ENCODE measurements around the gene DNAJC24. TPM values are rescaled to one million over a fixed set of nuclear protein-coding genes. Genes with fewer than 3 reads are reported as not detected.

Gene DNAJC24
- total RNA-seq, 1 experiment from 2014 or later: 18.3 TPM

DNA sequence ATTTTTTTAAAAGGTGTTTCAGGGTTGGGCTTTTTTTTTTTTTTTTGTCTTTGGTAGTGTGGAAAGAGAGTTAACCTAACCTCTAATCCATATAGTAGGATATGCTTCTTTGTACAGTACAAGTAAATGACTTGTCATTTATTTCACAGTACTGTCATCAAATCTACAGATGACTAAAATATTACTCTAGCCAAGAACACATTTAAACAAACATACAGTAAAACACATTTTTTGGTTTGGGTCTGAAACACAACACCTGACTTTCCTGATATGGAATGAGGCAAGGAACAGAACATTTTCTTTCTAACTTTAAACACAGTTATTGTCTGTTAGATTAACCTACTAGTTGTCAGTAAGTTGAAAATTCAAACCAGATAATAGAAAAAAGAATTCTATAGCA lies 71.6 kb downstream of the DNAJC24 start:
- H3K9me3 ChIP-seq (ENCODE audit: control insufficient read depth in 1 of 2, insufficient read depth in 1 of 2, low read depth in 1 of 2, low read length in 2 of 2): no peaks in the 10 kb centered on the region
- RAD21 ChIA-PET (ENCODE audit: low non-redundant PET in 1 of 2, low total read pairs in 2 of 2, uncharacterized antibody in 2 of 2, unreplicated experiment in 2 of 2): interaction anchor here in 1 of 2 experiments (0.5 kb wide), 1 partner anchor 349 kb away, joined by 4 read pairs; no protein-coding TSS in a partner anchor
- no peak for DNase-seq (ENCODE audit: low read depth, low spot score)
- no peaks in the 10 kb centered on the region for H3K27me3 ChIP-seq (ENCODE audit: insufficient read depth, low read length)
- POLR2A ChIA-PET: no interaction called here
- CTCF ChIA-PET: no interaction called here
- no peak overlapping the region for H2AFZ ChIP-seq (ENCODE audit: low read depth, low read length, poor library complexity, severe bottlenecking)
- H3K36me3 ChIP-seq (ENCODE audit: control insufficient read depth in 1 of 2, insufficient read depth in 2 of 2, low read length in 2 of 2): no peaks in the 10 kb centered on the region
- no peak for TF ChIP-seq ELF1 (IDR thresholded peaks at IDR 0.05; ENCODE audit: borderline replicate concordance, low read depth)
- TF ChIP-seq, protein P1, sequence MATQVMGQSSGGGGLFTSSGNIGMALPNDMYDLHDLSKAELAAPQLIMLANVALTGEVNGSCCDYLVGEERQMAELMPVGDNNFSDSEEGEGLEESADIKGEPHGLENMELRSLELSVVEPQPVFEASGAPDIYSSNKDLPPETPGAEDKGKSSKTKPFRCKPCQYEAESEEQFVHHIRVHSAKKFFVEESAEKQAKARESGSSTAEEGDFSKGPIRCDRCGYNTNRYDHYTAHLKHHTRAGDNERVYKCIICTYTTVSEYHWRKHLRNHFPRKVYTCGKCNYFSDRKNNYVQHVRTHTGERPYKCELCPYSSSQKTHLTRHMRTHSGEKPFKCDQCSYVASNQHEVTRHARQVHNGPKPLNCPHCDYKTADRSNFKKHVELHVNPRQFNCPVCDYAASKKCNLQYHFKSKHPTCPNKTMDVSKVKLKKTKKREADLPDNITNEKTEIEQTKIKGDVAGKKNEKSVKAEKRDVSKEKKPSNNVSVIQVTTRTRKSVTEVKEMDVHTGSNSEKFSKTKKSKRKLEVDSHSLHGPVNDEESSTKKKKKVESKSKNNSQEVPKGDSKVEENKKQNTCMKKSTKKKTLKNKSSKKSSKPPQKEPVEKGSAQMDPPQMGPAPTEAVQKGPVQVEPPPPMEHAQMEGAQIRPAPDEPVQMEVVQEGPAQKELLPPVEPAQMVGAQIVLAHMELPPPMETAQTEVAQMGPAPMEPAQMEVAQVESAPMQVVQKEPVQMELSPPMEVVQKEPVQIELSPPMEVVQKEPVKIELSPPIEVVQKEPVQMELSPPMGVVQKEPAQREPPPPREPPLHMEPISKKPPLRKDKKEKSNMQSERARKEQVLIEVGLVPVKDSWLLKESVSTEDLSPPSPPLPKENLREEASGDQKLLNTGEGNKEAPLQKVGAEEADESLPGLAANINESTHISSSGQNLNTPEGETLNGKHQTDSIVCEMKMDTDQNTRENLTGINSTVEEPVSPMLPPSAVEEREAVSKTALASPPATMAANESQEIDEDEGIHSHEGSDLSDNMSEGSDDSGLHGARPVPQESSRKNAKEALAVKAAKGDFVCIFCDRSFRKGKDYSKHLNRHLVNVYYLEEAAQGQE (IDR thresholded peaks at IDR 0.05; ENCODE audit: low read depth): no peak
- TF ChIP-seq, protein P2, sequence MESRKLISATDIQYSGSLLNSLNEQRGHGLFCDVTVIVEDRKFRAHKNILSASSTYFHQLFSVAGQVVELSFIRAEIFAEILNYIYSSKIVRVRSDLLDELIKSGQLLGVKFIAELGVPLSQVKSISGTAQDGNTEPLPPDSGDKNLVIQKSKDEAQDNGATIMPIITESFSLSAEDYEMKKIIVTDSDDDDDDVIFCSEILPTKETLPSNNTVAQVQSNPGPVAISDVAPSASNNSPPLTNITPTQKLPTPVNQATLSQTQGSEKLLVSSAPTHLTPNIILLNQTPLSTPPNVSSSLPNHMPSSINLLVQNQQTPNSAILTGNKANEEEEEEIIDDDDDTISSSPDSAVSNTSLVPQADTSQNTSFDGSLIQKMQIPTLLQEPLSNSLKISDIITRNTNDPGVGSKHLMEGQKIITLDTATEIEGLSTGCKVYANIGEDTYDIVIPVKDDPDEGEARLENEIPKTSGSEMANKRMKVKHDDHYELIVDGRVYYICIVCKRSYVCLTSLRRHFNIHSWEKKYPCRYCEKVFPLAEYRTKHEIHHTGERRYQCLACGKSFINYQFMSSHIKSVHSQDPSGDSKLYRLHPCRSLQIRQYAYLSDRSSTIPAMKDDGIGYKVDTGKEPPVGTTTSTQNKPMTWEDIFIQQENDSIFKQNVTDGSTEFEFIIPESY (IDR thresholded peaks at IDR 0.05; ENCODE audit: extremely low read depth, insufficient replicate concordance, low read length): no peak
- no peak for TF ChIP-seq POLR2A (IDR thresholded peaks at IDR 0.05; ENCODE audit: borderline replicate concordance, extremely low read depth, insufficient read depth, insufficient read length)
- no peak for TF ChIP-seq SRF (IDR thresholded peaks at IDR 0.05; ENCODE audit: low read depth)
- TF ChIP-seq SIN3A (IDR thresholded peaks at IDR 0.05; ENCODE audit: low read depth): no peak
- no peak for TF ChIP-seq CEBPB (IDR thresholded peaks at IDR 0.05; ENCODE audit: low read depth)
- TF ChIP-seq CBX3 (IDR thresholded peaks at IDR 0.05; ENCODE audit: low read depth): no peak
- no peak for TF ChIP-seq RAD21 (IDR thresholded peaks at IDR 0.05; ENCODE audit: low read depth)
- TF ChIP-seq TCF7L2 (IDR thresholded peaks at IDR 0.05; ENCODE audit: borderline replicate concordance, extremely low read depth, insufficient read depth, insufficient read length): no peak
- no peak for TF ChIP-seq POLR2AphosphoS5 (IDR thresholded peaks at IDR 0.05; ENCODE audit: low read depth, low read length)
- TF ChIP-seq EGR1 (IDR thresholded peaks at IDR 0.05; ENCODE audit: low read depth): no peak
- TF ChIP-seq ZNF274 (IDR thresholded peaks at IDR 0.05; ENCODE audit: low read depth, low read length): no peak
- TF ChIP-seq JUND (IDR thresholded peaks at IDR 0.05): no peak
- TF ChIP-seq SP1 (IDR thresholded peaks at IDR 0.05; ENCODE audit: low read depth): no peak
- no peak for TF ChIP-seq EZH2 (IDR thresholded peaks at IDR 0.05)
- H3K9ac ChIP-seq (ENCODE audit: low read length): no peak overlapping the region
- no peaks in the 10 kb centered on the region; the same call in 1 of the 2 replicates for H4K20me1 ChIP-seq (ENCODE audit: insufficient read depth)
- ATAC-seq: no peak
- peaks cover 6% of the 10 kb centered on the region; the same call in 1 of the 2 replicates for H3K79me2 ChIP-seq (ENCODE audit: insufficient read depth, low read length)
- no peak overlapping the region for H3K4me2 ChIP-seq (ENCODE audit: low read length)
- intact Hi-C loops (cut with micrococcal nuclease): no loop called here
- no peaks in the 10 kb centered on the region for H3K9me2 ChIP-seq (ENCODE audit: insufficient read depth)
- H3K27ac ChIP-seq (ENCODE audit: low read depth, low read length): no peak overlapping the region
- BruUV-seq (replicated peaks): no TSS peak
- no peak overlapping the region for H3K4me3 ChIP-seq (replicated peaks in 1 of 2; ENCODE audit: low read depth in 1 of 2, low read length in 2 of 2)
- peaks cover 0 to 6% of the 10 kb centered on the region in 2 experiments; a peak in 2 of 4 replicates for H3K4me1 ChIP-seq (ENCODE audit: control insufficient read depth in 1 of 2, insufficient read depth in 2 of 2, low read length in 2 of 2)
